Smooth muscle cell (in vitro differentiated cells): Measurements from ENCODE around the gene EDIL3. TPM values are rescaled to one million over a fixed set of nuclear protein-coding genes. Genes with fewer than 3 reads are reported as not detected.

Experiments used
- DNase-seq: peaks from one replicate; lab custom pipeline; 2025; ENCODE audit not compliant: unreplicated experiment; lab: John Stamatoyannopoulos, UW
- H2AFZ ChIP-seq: fragments of 200-600 bp; sonication (generic); 2 replicates; pipeline ENCODE4 v1.6.0; 2016; ENCODE audit warnings: antibody characterized with exemption, low read depth, mild to moderate bottlenecking
- H3F3A ChIP-seq: fragments of 200-600 bp; sonication (generic); 2 replicates; pipeline ENCODE4 v1.6.0; 2017; ENCODE audit warnings: antibody characterized with exemption, low read depth
- H3K27ac ChIP-seq: fragments of 200-600 bp; sonication (generic); 2 replicates; pipeline ENCODE4 v1.5.1; 2016; ENCODE audit warnings: low read depth, mild to moderate bottlenecking
- H3K27me3 ChIP-seq: fragments of 200-600 bp; sonication (generic); 2 replicates; pipeline ENCODE4 v1.6.1; 2016; ENCODE audit warnings: low read depth, mild to moderate bottlenecking
- H3K36me3 ChIP-seq: fragments of 200-600 bp; sonication (generic); 2 replicates; pipeline ENCODE4 v1.5.1; 2016; ENCODE audit warnings: low read depth
- H3K4me1 ChIP-seq: fragments of 200-600 bp; sonication (generic); 2 replicates; pipeline ENCODE4 v1.5.1; 2016; ENCODE audit warnings: low read depth
- H3K4me2 ChIP-seq: fragments of 200-600 bp; sonication (generic); 2 replicates; pipeline ENCODE4 v1.6.0; 2016; ENCODE audit warnings: mild to moderate bottlenecking
- H3K4me3 ChIP-seq: fragments of 200-600 bp; sonication (generic); 2 replicates; pipeline ENCODE4 v1.5.1; 2016; ENCODE audit warnings: mild to moderate bottlenecking
- H3K79me2 ChIP-seq: fragments of 200-600 bp; sonication (generic); 2 replicates; pipeline ENCODE4 v1.6.0; 2016; ENCODE audit warnings: low read depth, mild to moderate bottlenecking
- H3K9ac ChIP-seq: fragments of 200-600 bp; sonication (generic); 2 replicates; pipeline ENCODE4 v1.6.0; 2016; ENCODE audit warnings: low read depth
- H3K9me3 ChIP-seq: fragments of 200-600 bp; sonication (generic); replicated peaks from 2 replicates; pipeline ENCODE4 v1.5.1; 2016; ENCODE audit warnings: low read depth
- H4K20me1 ChIP-seq: fragments of 200-600 bp; sonication (generic); 2 replicates; pipeline ENCODE4 v1.6.0; 2016; ENCODE audit warnings: low read depth
- WGBS: methylation state at CpG from one replicate; pipeline ENCODE4 v1.1.7; 2016; ENCODE audit warnings: low lambda C conversion rate; 5-methylcytosine and 5-hydroxymethylcytosine counted together
- polyA plus RNA-seq: library from polyadenylated mRNA; unstranded; fragments of >200 nt; fragmentation: Nextera tagmentation; extraction: Ambion mirVana; gene quantifications from 2 replicates; pipeline ENCODE4 v1.2.1, GENCODE V29; 2016
- total RNA-seq: library from RNA; depleted of rRNA; stranded (reverse); fragments of >200 nt; gene quantifications from 2 replicates; pipeline ENCODE4 v1.2.3, GENCODE V29; 2014
- TF ChIP-seq, protein P1 (sequence below): fragments of 200-600 bp; sonication (generic); IDR thresholded peaks from 2 replicates; pipeline ENCODE4 v1.5.1; 2017; ENCODE audit warnings: borderline replicate concordance, mild to moderate bottlenecking, antibody characterized with exemption; ENCODE audit not compliant: insufficient read depth, poor library complexity, severe bottlenecking

The EDIL3 gene, protein sequence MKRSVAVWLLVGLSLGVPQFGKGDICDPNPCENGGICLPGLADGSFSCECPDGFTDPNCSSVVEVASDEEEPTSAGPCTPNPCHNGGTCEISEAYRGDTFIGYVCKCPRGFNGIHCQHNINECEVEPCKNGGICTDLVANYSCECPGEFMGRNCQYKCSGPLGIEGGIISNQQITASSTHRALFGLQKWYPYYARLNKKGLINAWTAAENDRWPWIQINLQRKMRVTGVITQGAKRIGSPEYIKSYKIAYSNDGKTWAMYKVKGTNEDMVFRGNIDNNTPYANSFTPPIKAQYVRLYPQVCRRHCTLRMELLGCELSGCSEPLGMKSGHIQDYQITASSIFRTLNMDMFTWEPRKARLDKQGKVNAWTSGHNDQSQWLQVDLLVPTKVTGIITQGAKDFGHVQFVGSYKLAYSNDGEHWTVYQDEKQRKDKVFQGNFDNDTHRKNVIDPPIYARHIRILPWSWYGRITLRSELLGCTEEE
- total RNA-seq (119 and 180 TPM in 2 replicates), polyA plus RNA-seq (62.5 and 98.4 TPM in 2 replicates)

DNA sequence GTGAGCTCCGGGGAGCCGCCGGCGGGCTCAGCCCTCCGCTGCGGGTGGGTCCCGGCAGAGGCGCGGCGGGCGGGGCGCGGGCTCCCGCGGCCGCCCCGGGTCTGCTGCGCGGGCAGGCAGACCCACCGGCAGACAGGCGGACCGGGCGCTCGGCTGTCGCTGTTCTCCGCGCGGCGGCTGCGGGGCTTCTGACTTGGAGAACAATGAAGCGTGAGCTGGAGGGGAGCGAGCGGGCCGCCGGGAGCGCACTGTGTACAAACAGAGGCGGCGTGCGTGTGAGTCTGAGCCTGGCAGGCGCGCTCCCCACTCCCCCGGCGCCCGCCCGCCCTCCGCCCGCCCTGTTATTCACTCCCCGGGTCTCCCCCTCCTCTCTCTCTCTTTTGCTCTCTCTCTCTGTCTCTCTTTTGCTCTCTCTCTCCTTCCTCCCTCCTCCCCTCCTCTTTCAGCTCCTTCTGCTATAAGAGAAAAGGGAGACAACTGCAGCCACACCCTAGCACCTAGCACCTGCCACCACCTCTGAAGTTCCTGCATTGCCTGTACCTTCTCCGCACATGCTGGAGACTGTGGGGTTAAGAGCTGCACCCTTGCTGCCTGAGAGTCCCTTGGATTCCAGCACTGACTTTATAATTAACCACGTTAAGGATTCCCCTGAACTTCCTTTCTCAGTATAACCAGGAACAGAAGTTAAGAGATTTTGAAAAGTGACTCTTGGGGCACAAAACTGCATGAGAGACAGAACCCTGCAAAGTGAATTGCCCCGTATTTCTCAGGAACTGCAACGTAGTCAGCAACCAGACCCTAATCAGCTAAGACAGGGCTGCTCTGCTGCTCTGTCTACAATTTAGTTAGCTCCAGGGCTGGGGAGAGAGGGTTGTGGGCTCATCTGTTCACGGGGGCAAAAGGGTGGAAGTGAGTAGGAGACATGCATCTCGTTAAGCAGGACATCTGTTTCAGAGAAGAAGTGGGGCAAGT is at the start of gene EDIL3:
Gene EDIL3, minus strand, starts transcription at position 277 of the 972 bp plus-strand sequence. CDS start 506 bp downstream, outside the sequence.
- no peaks in the 10 kb centered on the region for H3K36me3 ChIP-seq
- peaks cover 24% of the 10 kb centered on the region for H3K79me2 ChIP-seq
- peak within 1 kb of the TSS; percentile 98 for H3K4me2 ChIP-seq
- peak within 1 kb of the TSS; percentile 58 for H3K27ac ChIP-seq
- peaks cover 24% of the 10 kb centered on the region for H3K4me1 ChIP-seq
- H3K27me3 ChIP-seq = no peaks in the 10 kb centered on the region
- TF ChIP-seq, protein P1, sequence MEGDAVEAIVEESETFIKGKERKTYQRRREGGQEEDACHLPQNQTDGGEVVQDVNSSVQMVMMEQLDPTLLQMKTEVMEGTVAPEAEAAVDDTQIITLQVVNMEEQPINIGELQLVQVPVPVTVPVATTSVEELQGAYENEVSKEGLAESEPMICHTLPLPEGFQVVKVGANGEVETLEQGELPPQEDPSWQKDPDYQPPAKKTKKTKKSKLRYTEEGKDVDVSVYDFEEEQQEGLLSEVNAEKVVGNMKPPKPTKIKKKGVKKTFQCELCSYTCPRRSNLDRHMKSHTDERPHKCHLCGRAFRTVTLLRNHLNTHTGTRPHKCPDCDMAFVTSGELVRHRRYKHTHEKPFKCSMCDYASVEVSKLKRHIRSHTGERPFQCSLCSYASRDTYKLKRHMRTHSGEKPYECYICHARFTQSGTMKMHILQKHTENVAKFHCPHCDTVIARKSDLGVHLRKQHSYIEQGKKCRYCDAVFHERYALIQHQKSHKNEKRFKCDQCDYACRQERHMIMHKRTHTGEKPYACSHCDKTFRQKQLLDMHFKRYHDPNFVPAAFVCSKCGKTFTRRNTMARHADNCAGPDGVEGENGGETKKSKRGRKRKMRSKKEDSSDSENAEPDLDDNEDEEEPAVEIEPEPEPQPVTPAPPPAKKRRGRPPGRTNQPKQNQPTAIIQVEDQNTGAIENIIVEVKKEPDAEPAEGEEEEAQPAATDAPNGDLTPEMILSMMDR = no peak
- DNase-seq = peak; percentile 33
- H3K9me3 ChIP-seq = no peaks in the 10 kb centered on the region
- WGBS = 2% methylated on average over 39 of the region's 54 CpGs
- peak within 1 kb of the TSS; percentile 78 for H3K4me3 ChIP-seq
- H3K9ac ChIP-seq = peak within 1 kb of the TSS; percentile 46
- peak within 1 kb of the TSS; percentile 96 for H2AFZ ChIP-seq
- no peaks in the 10 kb centered on the region for H3F3A ChIP-seq
- no peaks in the 10 kb centered on the region for H4K20me1 ChIP-seq

DNA sequence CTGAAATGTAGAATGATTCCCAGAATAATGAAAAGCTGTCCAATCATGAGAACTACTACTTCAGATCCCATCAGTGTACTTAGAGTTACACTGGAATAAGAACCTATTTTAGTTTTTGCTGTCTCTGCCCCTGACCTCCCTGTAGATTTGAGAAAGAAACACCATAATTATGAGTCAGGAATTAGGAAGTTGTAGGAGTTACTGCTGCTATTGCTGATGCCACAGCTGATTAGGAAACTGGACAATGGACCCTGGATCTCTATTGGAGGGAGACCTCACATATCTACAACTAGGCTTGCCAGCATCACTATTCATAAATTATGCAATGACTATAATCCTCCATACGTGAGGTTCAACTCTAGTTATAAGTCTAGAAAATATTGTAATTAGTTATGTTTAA is 48.8 kb upstream of the EDIL3 start:
- H2AFZ ChIP-seq = peak overlapping the region; percentile 59
- no peaks in the 10 kb centered on the region for H3K79me2 ChIP-seq
- H3F3A ChIP-seq = peaks cover 7% of the 10 kb centered on the region
- peaks cover 22% of the 10 kb centered on the region for H3K4me1 ChIP-seq
- 51% methylated on average over 1 of the region's 1 CpG for WGBS
- H4K20me1 ChIP-seq = no peaks in the 10 kb centered on the region
- no peaks in the 10 kb centered on the region for H3K36me3 ChIP-seq
- H3K4me2 ChIP-seq = peak overlapping the region; percentile 43
- no peak overlapping the region for H3K4me3 ChIP-seq
- H3K27ac ChIP-seq = peak overlapping the region; percentile 13
- no peaks in the 10 kb centered on the region for H3K9me3 ChIP-seq
- no peak for DNase-seq
- no peak overlapping the region for H3K9ac ChIP-seq
- H3K27me3 ChIP-seq = no peaks in the 10 kb centered on the region
- TF ChIP-seq, protein P1 = no peak

DNA sequence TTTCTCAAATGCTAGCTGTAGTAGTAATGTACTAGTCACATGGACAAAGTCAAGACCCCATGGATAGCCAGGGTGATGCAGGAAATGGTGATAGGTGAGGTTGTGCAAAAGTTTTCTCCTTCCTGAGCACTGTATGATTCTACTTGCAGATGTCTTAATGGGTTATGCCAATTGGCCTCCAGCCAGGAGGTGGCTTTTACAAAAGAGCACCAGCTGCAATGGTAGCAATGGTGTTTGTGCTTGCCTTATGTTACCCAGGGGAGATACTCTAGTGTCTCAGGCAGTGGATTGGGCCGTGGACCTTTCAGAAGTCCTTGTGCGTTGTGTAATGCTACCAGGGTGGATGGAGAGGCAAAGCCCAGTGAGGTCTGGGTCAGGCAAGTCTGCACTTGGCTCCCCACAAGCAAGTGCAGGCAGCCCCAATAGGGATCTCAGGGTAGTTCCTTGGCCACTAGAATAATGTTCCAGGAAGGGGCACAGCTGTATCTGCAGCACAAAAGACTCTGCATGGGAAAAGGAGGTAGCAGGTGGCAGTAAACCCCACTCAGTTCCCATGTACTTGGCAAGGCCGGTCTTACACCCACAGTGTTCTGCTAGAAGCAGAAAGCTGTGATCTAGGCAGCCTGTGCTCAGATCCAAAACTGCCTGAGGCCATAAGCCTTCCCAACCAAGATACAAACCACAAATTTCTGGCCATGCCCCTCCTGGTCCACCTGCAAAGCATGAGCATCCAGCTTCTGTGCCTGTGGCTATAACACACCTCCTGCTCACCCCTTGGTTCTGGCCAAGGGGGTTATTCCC is 46.4 kb upstream of the EDIL3 start:
- Histone ChIP-seq H3K9me3 (no peaks in the 10 kb centered on the region), H4K20me1 (no peaks in the 10 kb centered on the region), H3K27ac (peak overlapping the region; percentile 79), H3K27me3 (no peaks in the 10 kb centered on the region), H2AFZ (no peak overlapping the region), H3K9ac (no peak overlapping the region), H3K79me2 (no peaks in the 10 kb centered on the region), H3K4me1 (peaks cover 9% of the 10 kb centered on the region), H3K4me2 (no peak overlapping the region), H3F3A (peaks cover 7% of the 10 kb centered on the region), H3K36me3 (no peaks in the 10 kb centered on the region), H3K4me3 (no peak overlapping the region)
- 86% methylated on average over 3 of the region's 3 CpGs for WGBS
- DNase-seq = no peak
- TF ChIP-seq, protein P1 = no peak
